GM21423 (cell line): ENCODE measurements around the gene TMEM134.
"Not testable (repeated sequence)": the region's sequence is repeated elsewhere in the genome, so short reads cannot be mapped to it uniquely, and the experiment has no call there.

Experiments
- ATAC-seq: cut with Tn5 transposase; IDR thresholded peaks from one replicate; pipeline ENCODE4 v1.9.1; 2021; ENCODE audit warnings: mild to moderate bottlenecking, moderate library complexity; ENCODE audit not compliant: unreplicated experiment

The TMEM134 gene

GRCh38 chr11:67428052-67429001 is 40.7 kb downstream of the TMEM134 start, which contains the start of gene RPS6KB2:
TSS of gene RPS6KB2 (plus strand) at chr11:67428494. CDS start at chr11:67428546, 52 bp downstream.
- ATAC-seq = peak; percentile 79

GRCh38 chr11:67427364-67427859 is 41.6 kb downstream of the TMEM134 start:
- ATAC-seq = not testable (repeated sequence)

GRCh38 chr11:67423891-67424613 is 45.0 kb downstream of the TMEM134 start:
- ATAC-seq = no peak

GRCh38 chr11:67423466-67423865 is 45.6 kb downstream of the TMEM134 start:
- no peak for ATAC-seq

GRCh38 chr11:67422891-67423290 is 46.2 kb downstream of the TMEM134 start:
- no peak for ATAC-seq

- no peak for ATAC-seq
Observed at GRCh38 chr11:67421430-67422031, 47.5 kb downstream of the TMEM134 start.

- peak; percentile 76 for ATAC-seq
Observed at GRCh38 chr11:67420646-67421429, 48.2 kb downstream of the TMEM134 start.

GRCh38 chr11:67420147-67420645 is 48.9 kb downstream of the TMEM134 start:
- ATAC-seq = no peak

- no peak for ATAC-seq
Observed at GRCh38 chr11:67419325-67420049, 49.6 kb downstream of the TMEM134 start.

- no peak for ATAC-seq
Observed at GRCh38 chr11:67418476-67419281, 50.4 kb downstream of the TMEM134 start.

GRCh38 chr11:67417425-67417824 is 51.6 kb downstream of the TMEM134 start:
- no peak for ATAC-seq

- no peak for ATAC-seq
Observed at GRCh38 chr11:67416416-67417335, 52.4 kb downstream of the TMEM134 start.

- ATAC-seq = no peak
Observed at GRCh38 chr11:67415501-67416304, 53.3 kb downstream of the TMEM134 start, which contains the start of gene CARNS1. TSS of gene CARNS1 (plus strand) at chr11:67415678. CDS start at chr11:67416200, 522 bp downstream.

- no peak for ATAC-seq
Observed at GRCh38 chr11:67413266-67413849, 55.7 kb downstream of the TMEM134 start.

- ATAC-seq = no peak
Observed at GRCh38 chr11:67412495-67413179, 56.4 kb downstream of the TMEM134 start.

GRCh38 chr11:67411785-67412152 is 57.3 kb downstream of the TMEM134 start:
- ATAC-seq = no peak
